Liver (tissue), 9 donors: Measurements from ENCODE around the gene ENTR1. TPM values are rescaled to one million over a fixed set of nuclear protein-coding genes. Genes with fewer than 3 reads are reported as not detected.

Experiments used
- DNase-seq: peaks from one replicate; pipeline ENCODE4 v3.0.0-alpha.2; 2017; ENCODE audit warnings: low spot score
- H3K27ac ChIP-seq, 2 donors: one replicate each; pipeline ENCODE4 v1.7.0; 2013; ENCODE audit warnings: inconsistent platforms in 2 of 2, low read length in 2 of 2, control low read depth in 1 of 2, low read depth in 1 of 2, mild to moderate bottlenecking in 1 of 2
- H3K27me3 ChIP-seq, 4 donors: one replicate each; pipeline versions ENCODE4 v1.6.1 to v1.7.0; 2013; ENCODE audit warnings: low read length in 3 of 4, inconsistent platforms in 1 of 4, mild to moderate bottlenecking in 1 of 4, moderate library complexity in 1 of 4; ENCODE audit not compliant: control insufficient read depth in 4 of 4, insufficient read depth in 4 of 4
- H3K36me3 ChIP-seq, 4 donors: one replicate each; pipeline versions ENCODE4 v1.6.1 to v1.7.0; 2013; ENCODE audit warnings: low read length in 3 of 4, mild to moderate bottlenecking in 3 of 4, low read depth in 1 of 4, moderate library complexity in 1 of 4; ENCODE audit not compliant: control insufficient read depth in 4 of 4, insufficient read depth in 3 of 4
- H3K4me1 ChIP-seq, 4 donors: one replicate each; pipeline versions ENCODE4 v1.6.1 to v1.7.0; 2013; ENCODE audit warnings: low read length in 3 of 4, mild to moderate bottlenecking in 3 of 4, moderate library complexity in 1 of 4; ENCODE audit not compliant: control insufficient read depth in 4 of 4, insufficient read depth in 4 of 4
- H3K4me3 ChIP-seq, 3 donors: one replicate each; pipeline versions ENCODE4 v1.6.1 to v1.7.0; 2013; ENCODE audit warnings: low read length in 3 of 3, control low read depth in 1 of 3, low read depth in 1 of 3, mild to moderate bottlenecking in 1 of 3
- H3K9ac ChIP-seq, 2 donors: one replicate each; pipeline ENCODE4 v1.7.0; 2013; ENCODE audit warnings: low read length in 2 of 2, mild to moderate bottlenecking in 2 of 2, moderate library complexity in 2 of 2, control low read depth in 1 of 2, low read depth in 1 of 2
- H3K9me3 ChIP-seq, 4 donors: one replicate each; pipeline versions ENCODE4 v1.6.1 to v1.7.0; 2013; ENCODE audit warnings: low read length in 3 of 4; ENCODE audit not compliant: control insufficient read depth in 4 of 4
- CTCF ChIP-seq: fragments of 150-350 bp; IDR thresholded peaks from 2 replicates; pipeline ENCODE4 v1.5.1; 2017; ENCODE audit warnings: improper control_type of control experiment, low read depth, low read length; ENCODE audit not compliant: missing input control
- EGR1 ChIP-seq, 2 donors: IDR thresholded peaks; 2 replicates each; pipeline ENCODE4 v1.6.1; 2016 to 2018; ENCODE audit warnings: antibody characterized with exemption in 2 of 2, low read depth in 2 of 2
- GABPA ChIP-seq, 2 donors: IDR thresholded peaks in 1 of 2; conservative IDR thresholded peaks in 1 of 2; 2 replicates each; pipeline ENCODE4 v1.6.1; 2016; ENCODE audit warnings: antibody characterized with exemption in 2 of 2, mild to moderate bottlenecking in 1 of 2, moderate library complexity in 1 of 2
- MAX ChIP-seq: IDR thresholded peaks from 2 replicates; pipeline ENCODE4 v1.6.1; 2016; ENCODE audit warnings: antibody characterized with exemption
- NR2F2 ChIP-seq: IDR thresholded peaks from 2 replicates; pipeline ENCODE4 v1.6.1; 2016; ENCODE audit warnings: antibody characterized with exemption
- RAD21 ChIP-seq, 2 donors: IDR thresholded peaks; 2 replicates each; pipeline ENCODE4 v1.6.1; 2016; ENCODE audit warnings: antibody characterized with exemption in 2 of 2, mild to moderate bottlenecking in 2 of 2
- REST ChIP-seq: IDR thresholded peaks from 2 replicates; pipeline ENCODE4 v1.6.1; 2016; ENCODE audit warnings: antibody characterized with exemption, mild to moderate bottlenecking
- SP1 ChIP-seq: IDR thresholded peaks from 2 replicates; pipeline ENCODE4 v1.6.1; 2018; ENCODE audit warnings: antibody characterized with exemption, mild to moderate bottlenecking
- TAF1 ChIP-seq: conservative IDR thresholded peaks from 2 replicates; pipeline ENCODE4 v1.6.1; 2016; ENCODE audit warnings: antibody characterized with exemption, mild to moderate bottlenecking
- YY1 ChIP-seq: IDR thresholded peaks from 2 replicates; pipeline ENCODE4 v1.6.1; 2016; ENCODE audit warnings: antibody characterized with exemption, mild to moderate bottlenecking
- WGBS: extraction: QIAGEN DNeasy Blood & Tissue Kit; methylation state at CpG from one replicate; pipeline ENCODE4 v1.1.7; 2013; 5-methylcytosine and 5-hydroxymethylcytosine counted together
- polyA plus RNA-seq, 2 donors: library from polyadenylated mRNA; stranded (reverse) in 1 of 2; unstranded in 1 of 2; fragments of 200-250 nt in 1 of 2; fragments of >200 nt in 1 of 2; fragmentation: Nextera tagmentation in 1 of 2; extraction: Ambion mirVana in 1 of 2; gene quantifications; one replicate each; pipeline versions ENCODE4 v1.2.1 to v1.2.3, GENCODE V29; 2013 to 2015
- total RNA-seq, 2 donors: library from RNA; depleted of rRNA; stranded (reverse); fragments of >200 nt; gene quantifications; one replicate each; pipeline ENCODE4 v1.2.3, GENCODE V29; 2014
- donor health status: healthy.
- donor health status: healthy.
- donor health status: healthy.
- donor health status: healthy.
- donor health status: healthy.

ENTR1 gene
- total and polyA plus RNA-seq, 4 donors = 11.0 to 28.1 (median 19.1) TPM

- H3K4me1 ChIP-seq = peaks cover 14 to 60% (median 53%) of the 10 kb centered on the region in 4 donors
- TF ChIP-seq SP1 (no peak), NR2F2 (no peak), YY1 (no peak), REST (no peak), TAF1 (no peak), GABPA (IDR thresholded peaks at IDR 0.05 in 1 of 2, conservative IDR thresholded peaks at IDR 0.05 in 1 of 2) (no peak)
- no peak for DNase-seq
- H3K4me3 ChIP-seq = no peak overlapping the region
- no peaks in the 10 kb centered on the region for H3K27me3 ChIP-seq
- peaks cover 17 to 46% (median 29%) of the 10 kb centered on the region in 4 donors for H3K36me3 ChIP-seq
- peak overlapping the region in 1 of 2 donors; percentile 32 for H3K9ac ChIP-seq
- no peaks in the 10 kb centered on the region for H3K9me3 ChIP-seq
- WGBS = 86% methylated on average over 15 of the region's 15 CpGs
- peak overlapping the region; percentile 79 to 80 for H3K27ac ChIP-seq
Measured at GRCh38 chr9:136441191-136441680, 30.8 kb upstream of the ENTR1 start.

- TF ChIP-seq MAX (no peak), NR2F2 (no peak), EGR1 (IDR thresholded peaks at IDR 0.05; ENCODE audit: low read depth in 2 of 2) (no peak), SP1 (peak; percentile 20), YY1 (no peak), CTCF (peak; percentile 65), RAD21 (IDR thresholded peaks at IDR 0.05) (no peak)
- Histone ChIP-seq H3K27me3 (no peaks in the 10 kb centered on the region), H3K36me3 (peaks cover 12 to 31% (median 21%) of the 10 kb centered on the region in 4 donors), H3K4me1 (peaks cover 14 to 60% (median 53%) of the 10 kb centered on the region in 4 donors), H3K27ac (peak within 1 kb of the TSS; percentile 79 to 80), H3K4me3 (peak within 1 kb of the TSS; percentile 56 to 78 (median 73)), H3K9me3 (no peaks in the 10 kb centered on the region), H3K9ac (peak within 1 kb of the TSS; percentile 33 to 61)
- DNase-seq = peak; percentile 92
- 5% methylated on average over 90 of the region's 90 CpGs for WGBS
Measured at GRCh38 chr9:136439481-136440408, 29.3 kb upstream of the ENTR1 start, which contains the start of gene INPP5E. TSS of gene INPP5E (minus strand) at chr9:136439845. CDS start at chr9:136439419, 426 bp downstream.
